ENCODE data around the gene RRAS2. TPM values are rescaled to one million over a fixed set of nuclear protein-coding genes. Genes with fewer than 3 reads are reported as not detected.

Gene RRAS2
- total RNA-seq, 4 donors from 2014 or later = 35.5 to 162 (median 77.6) TPM

- Histone ChIP-seq H3K4me1 (no peaks in the 10 kb centered on the region), H3K27me3 (no peaks in the 10 kb centered on the region), H3K27ac (no peak overlapping the region), H3K9me3 (no peaks in the 10 kb centered on the region), H3K4me3 (no peak overlapping the region), H3K36me3 (no peaks in the 10 kb centered on the region)
- no peak for DNase-seq
- TF ChIP-seq CTCF (IDR thresholded peaks at IDR 0.05) (no peak), POLR2A (IDR thresholded peaks at IDR 0.05) (no peak)
Measured at GRCh38 chr11:14234446-14234845, 124.5 kb downstream of the RRAS2 start.

- H3K27ac ChIP-seq = no peak overlapping the region
Measured at GRCh38 chr11:14232652-14233051, 126.3 kb downstream of the RRAS2 start.

GRCh38 chr11:14230407-14230806, 128.6 kb downstream of the RRAS2 start:
- H3K9me3 ChIP-seq = no peaks in the 10 kb centered on the region
- H3K4me1 ChIP-seq = no peaks in the 10 kb centered on the region
- no peaks in the 10 kb centered on the region for H3K27me3 ChIP-seq
- H3K4me3 ChIP-seq = no peak overlapping the region
- H3K27ac ChIP-seq = no peak overlapping the region
- no peaks in the 10 kb centered on the region for H3K36me3 ChIP-seq
- TF ChIP-seq CTCF (IDR thresholded peaks at IDR 0.05) = no peak
- no peak for TF ChIP-seq POLR2A (IDR thresholded peaks at IDR 0.05)
- no peak for DNase-seq

More at GRCh38 chr11:14232652-14233051, 126.3 kb downstream of the RRAS2 start:
- Histone ChIP-seq H3K36me3 (no peaks in the 10 kb centered on the region), H3K27me3 (no peaks in the 10 kb centered on the region), H3K4me3 (no peak overlapping the region), H3K4me1 (no peaks in the 10 kb centered on the region), H3K9me3 (no peaks in the 10 kb centered on the region)
- TF ChIP-seq POLR2A (IDR thresholded peaks at IDR 0.05) = no peak
- no peak for TF ChIP-seq CTCF (IDR thresholded peaks at IDR 0.05)
- DNase-seq = no peak

- no peak for DNase-seq
- Histone ChIP-seq H3K27ac (no peak overlapping the region), H3K4me3 (no peak overlapping the region), H3K27me3 (no peaks in the 10 kb centered on the region), H3K9me3 (no peaks in the 10 kb centered on the region), H3K36me3 (no peaks in the 10 kb centered on the region), H3K4me1 (no peaks in the 10 kb centered on the region)
- TF ChIP-seq POLR2A (IDR thresholded peaks at IDR 0.05) (no peak), CTCF (IDR thresholded peaks at IDR 0.05) (no peak)
Measured at GRCh38 chr11:14229472-14229871, 129.5 kb downstream of the RRAS2 start.

GRCh38 chr11:14228356-14228755, 130.6 kb downstream of the RRAS2 start:
- TF ChIP-seq POLR2A (IDR thresholded peaks at IDR 0.05) (no peak), CTCF (IDR thresholded peaks at IDR 0.05) (no peak)
- no peaks in the 10 kb centered on the region for H3K9me3 ChIP-seq
- no peaks in the 10 kb centered on the region for H3K36me3 ChIP-seq
- H3K4me1 ChIP-seq = no peaks in the 10 kb centered on the region
- DNase-seq = no peak
- no peak overlapping the region for H3K27ac ChIP-seq
- H3K27me3 ChIP-seq = no peaks in the 10 kb centered on the region
- H3K4me3 ChIP-seq = no peak overlapping the region

Other genes starting within 250 kb of the RRAS2 start
- gene COPB1, start 140.6 kb upstream of the RRAS2 start, total RNA-seq = 100 to 1,000 TPM in 1 of 4 donors, 10 to 100 TPM in 3; 58.4 to 127 (median 92.4) TPM
- gene PSMA1, start 161.2 kb upstream of the RRAS2 start, total RNA-seq = 100 to 1,000 TPM in 1 of 4 donors, 10 to 100 TPM in 3; 61.9 to 117 (median 83.2) TPM

All from Peyer's patch (tissue), 4 donors.